ENCODE measurements around the gene THAP2.
A peak's percentile ranks its signal among the peaks of the same experiment; 100 is the strongest.

The THAP2 gene

DNA sequence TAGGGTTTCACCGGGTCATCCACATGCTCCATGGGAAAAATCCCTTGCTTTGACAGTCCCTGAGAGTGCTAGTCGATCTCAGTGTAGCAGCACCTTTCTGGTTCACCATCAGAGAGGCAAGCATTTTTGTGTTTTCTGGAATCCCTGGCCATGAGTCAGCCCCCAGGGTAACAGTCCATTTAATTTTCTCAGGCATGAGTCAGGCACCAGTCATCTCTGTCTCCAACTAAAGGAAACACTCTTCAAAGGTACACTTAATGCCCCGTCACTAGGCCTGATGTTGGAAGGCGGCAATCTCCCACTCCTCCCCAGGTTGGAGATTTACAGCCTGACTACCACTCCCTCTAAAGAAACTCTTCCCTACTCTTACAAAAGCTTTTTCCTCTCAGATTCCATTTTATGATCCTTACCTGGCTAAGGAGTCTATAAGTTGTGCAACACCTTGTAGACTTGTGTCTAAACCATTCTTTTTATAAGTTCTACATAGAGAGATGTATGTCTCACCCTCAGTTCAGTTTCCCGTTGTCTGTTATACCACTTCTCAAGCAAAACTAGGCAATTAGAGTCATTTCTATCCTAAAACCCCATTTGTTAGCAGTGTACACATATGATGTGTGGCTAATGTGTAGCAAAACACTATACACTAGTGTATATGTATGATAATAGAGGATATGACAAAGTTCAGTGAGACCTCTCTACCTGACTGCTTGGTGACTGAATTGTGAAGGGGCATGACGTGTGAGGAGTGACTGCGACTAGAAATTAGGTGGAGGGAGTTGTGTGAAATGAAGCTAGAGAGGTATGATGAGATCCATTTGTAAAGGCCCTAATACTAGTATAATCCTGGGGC is 46.4 kb downstream of the THAP2 start:
- peak; percentile 2 for DNase-seq

DNA sequence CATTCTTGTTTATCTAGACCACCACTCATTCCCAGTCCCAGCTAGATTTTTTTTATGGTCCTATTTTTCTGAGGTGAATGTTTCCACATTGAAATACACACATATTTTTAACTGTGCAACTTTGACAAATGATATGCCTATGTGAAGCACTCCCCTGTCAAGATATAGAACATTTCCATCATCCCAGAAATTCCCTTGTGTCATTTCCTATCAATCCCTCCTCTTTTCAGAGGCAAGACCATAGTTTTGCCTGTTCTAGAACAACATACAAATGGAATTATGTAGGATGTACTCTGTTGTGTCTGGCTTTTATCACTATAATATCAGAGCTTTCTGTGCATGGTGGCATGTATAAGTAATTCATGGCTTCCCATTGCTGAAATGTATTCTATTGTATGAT is 54.5 kb downstream of the THAP2 start:
- no peak for DNase-seq

DNA sequence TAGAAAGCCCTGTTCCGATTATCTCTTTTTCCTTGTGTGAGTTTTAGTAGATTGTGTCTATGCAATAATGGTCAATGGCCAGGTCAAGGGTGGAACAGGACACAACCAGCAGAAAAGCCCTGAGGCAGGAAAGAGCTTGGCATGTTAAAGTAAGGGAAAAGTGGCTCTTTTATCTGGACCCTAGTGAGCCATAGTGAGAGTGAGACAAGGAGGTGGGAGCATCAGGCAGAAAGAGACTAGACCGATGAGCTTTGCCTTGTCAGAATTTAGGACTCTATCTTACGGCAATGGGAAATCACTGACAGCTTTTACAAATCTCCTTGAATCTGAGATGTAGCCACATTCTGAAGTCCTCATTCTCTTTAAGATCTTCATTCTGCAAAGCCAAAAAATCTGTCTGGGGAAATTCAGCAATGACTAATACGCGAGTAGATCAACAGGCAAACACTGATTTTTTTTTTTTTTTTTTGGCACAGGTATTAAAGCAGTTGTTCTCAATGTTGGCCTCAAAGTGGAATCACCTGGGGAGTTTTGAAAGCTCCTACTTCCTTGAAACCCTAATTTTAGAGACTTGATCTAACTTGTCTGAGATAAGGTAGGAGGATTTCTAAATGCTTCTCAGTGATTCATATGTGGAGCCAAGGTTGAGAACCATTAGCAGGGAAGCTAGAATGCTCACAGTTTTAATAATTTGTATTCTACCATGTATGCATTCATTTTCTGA is 55.7 kb downstream of the THAP2 start:
- DNase-seq = no peak

DNA sequence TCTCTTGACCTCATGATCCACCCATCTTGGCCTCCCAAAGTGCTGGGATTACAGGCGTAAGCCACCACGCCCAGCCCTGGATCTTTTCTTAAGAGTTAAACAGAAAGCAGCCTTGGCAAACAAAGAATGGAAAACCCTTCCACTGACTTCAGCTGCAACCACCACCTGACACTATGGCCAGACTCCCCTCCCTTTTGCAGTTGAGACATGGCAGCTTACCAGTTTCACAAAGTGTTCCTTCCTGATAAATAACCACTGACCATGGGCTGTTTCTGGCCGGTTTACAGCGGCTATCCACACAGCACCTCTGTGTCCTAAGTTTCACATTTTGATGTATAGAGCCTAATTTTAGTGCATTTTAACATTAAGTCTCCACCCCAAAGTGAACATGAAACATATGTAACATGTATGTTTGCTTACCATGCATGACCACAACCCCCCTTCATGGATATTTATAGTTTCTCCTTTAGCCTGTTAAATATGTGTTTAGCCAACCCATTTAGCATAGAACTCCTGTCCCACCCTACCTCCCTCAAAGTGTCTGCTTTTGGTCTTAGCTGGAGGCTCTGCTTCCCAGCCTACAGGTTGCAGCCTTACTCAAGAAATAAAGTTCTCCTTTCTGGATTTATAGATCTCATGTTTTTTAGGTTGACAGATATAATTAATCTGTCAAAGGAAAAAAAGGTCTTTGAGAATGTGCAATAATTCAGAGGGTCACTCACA is 57.8 kb downstream of the THAP2 start:
- no peak for DNase-seq

DNA sequence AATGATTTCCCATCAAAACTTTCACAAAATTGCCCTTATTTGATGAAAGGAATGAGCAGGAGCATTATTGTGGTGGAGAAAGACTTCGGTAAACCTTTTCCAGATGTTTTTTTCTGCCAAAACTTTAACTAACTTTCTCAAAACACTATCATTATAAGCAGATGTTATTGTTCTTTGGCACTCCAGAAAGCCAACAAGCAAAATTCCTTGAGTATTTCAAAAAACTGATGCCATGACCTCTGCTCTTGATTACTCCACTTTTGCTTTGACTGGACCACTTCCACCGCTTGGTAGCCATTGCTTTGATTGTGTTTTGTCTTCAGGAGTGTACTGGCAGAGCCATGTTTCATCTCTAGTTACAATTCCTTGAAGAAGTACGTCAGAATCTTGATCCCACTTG is 60.9 kb downstream of the THAP2 start:
- DNase-seq = no peak

DNA sequence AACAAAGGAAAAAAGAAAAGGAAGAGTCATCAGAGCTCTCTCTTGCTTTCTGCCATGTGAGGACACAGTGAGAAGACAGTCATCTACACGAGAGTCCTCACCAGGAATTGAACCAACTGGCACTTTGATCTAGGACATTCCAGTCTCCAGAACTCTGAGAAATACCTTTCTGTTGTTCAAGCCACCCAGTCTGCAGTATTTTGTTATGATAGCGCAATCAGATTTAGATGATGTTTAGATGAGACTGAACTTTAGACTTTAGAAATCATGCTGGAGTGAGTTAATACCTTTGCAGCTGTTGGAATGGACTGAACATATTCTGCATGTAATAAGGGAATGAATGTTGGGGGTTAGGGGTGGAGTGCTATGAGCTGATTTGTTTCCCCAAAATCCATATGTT is 62.4 kb downstream of the THAP2 start:
- no peak for DNase-seq

DNA sequence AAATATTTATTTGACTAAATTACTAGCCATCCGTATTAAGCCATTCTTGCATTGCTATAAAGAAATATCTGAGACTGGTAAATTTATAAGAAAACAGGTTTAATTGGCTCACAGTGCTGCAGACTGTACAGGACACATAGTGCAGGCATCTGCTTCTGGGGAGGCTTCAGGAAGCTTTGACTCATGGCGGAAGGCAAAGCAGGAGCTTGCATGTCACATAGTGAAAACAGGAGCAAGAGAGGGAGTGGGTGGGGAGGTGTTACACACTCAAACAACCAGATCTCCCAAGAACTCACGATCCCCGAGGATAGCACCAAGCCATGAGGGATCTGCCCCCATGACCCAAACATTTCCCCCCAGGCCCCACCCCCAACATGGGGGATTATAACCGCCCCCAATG is 63.9 kb downstream of the THAP2 start:
- no peak for DNase-seq

All from NCI-H2171 treated with DMSO at 0.1 percent for 48 hours (cell line).